ENCODE measurements around the gene RUBCNL.

- TF ChIP-seq CTCF (IDR thresholded peaks at IDR 0.05) (no peak), POLR2A (IDR thresholded peaks at IDR 0.05) (no peak), EP300 (IDR thresholded peaks at IDR 0.05) (no peak)
Measured at GRCh38 chr13:46369506-46370277, 17.4 kb downstream of the RUBCNL start.

Measured in ovary (tissue), 3 donors.